Loucy (cell line): Measurements from ENCODE around the gene ALOX5AP.

Source experiments
- EZH2phosphoT487 ChIP-seq: fragments of 200-600 bp; IDR thresholded peaks from 2 replicates; pipeline ENCODE4 v1.6.1; 2018; ENCODE audit warnings: antibody characterized with exemption, mild to moderate bottlenecking, moderate library complexity, borderline replicate concordance
- TF ChIP-seq, protein P1 (sequence below): fragments of 200-600 bp; sonication (generic); conservative IDR thresholded peaks from 2 replicates; pipeline ENCODE4 v1.5.1; 2014; ENCODE audit warnings: mild to moderate bottlenecking, antibody characterized with exemption, low read length

DNA sequence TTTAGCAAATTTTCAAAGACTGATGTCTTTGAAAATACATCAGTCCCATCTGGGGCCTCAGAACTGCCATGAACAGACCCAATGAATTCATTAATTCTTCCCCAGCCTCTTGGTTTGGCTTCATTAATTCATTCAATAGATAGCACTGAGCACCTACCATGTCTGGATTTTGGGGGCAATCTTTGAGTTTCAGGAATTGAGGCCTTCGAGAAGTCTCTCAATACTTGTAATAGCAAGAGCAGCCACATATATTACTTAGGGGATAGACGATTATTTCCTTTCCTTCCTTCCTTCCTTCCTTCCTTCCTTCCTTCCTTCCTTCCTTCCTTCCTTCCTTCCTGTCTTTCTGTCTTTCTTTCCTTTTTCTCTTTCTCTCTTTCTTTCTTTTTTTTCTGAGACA is 64.8 kb downstream of the ALOX5AP start:
- TF ChIP-seq, protein P1, sequence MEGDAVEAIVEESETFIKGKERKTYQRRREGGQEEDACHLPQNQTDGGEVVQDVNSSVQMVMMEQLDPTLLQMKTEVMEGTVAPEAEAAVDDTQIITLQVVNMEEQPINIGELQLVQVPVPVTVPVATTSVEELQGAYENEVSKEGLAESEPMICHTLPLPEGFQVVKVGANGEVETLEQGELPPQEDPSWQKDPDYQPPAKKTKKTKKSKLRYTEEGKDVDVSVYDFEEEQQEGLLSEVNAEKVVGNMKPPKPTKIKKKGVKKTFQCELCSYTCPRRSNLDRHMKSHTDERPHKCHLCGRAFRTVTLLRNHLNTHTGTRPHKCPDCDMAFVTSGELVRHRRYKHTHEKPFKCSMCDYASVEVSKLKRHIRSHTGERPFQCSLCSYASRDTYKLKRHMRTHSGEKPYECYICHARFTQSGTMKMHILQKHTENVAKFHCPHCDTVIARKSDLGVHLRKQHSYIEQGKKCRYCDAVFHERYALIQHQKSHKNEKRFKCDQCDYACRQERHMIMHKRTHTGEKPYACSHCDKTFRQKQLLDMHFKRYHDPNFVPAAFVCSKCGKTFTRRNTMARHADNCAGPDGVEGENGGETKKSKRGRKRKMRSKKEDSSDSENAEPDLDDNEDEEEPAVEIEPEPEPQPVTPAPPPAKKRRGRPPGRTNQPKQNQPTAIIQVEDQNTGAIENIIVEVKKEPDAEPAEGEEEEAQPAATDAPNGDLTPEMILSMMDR = no peak
- TF ChIP-seq EZH2phosphoT487 = no peak
